Measurements from ENCODE around the gene TRIM44. TPM values are rescaled to one million over a fixed set of nuclear protein-coding genes. Genes with fewer than 3 reads are reported as not detected.

The TRIM44 gene
- total and polyA plus RNA-seq, 8 donors: 6.3 to 55.4 (median 36.4) TPM

DNA sequence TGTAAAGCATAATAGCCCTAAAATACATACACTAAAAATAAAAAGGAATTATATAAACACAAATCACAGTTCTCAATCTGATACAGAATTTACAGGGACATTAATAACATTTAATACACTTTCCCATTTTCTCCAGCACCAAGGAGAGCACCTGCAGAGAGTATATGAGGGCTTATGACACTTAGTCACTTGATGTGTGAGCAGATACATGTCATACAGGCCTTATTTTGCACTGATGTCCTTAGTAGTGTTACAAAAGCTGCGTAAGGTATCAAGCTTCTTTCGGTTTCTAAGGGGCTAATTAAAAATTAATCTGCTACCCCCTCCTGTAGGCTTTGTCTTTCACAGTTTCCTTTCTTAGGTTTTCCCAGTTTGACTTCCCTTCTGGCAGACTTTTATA lies 61.3 kb downstream of the TRIM44 start:
- TF ChIP-seq, protein P1, sequence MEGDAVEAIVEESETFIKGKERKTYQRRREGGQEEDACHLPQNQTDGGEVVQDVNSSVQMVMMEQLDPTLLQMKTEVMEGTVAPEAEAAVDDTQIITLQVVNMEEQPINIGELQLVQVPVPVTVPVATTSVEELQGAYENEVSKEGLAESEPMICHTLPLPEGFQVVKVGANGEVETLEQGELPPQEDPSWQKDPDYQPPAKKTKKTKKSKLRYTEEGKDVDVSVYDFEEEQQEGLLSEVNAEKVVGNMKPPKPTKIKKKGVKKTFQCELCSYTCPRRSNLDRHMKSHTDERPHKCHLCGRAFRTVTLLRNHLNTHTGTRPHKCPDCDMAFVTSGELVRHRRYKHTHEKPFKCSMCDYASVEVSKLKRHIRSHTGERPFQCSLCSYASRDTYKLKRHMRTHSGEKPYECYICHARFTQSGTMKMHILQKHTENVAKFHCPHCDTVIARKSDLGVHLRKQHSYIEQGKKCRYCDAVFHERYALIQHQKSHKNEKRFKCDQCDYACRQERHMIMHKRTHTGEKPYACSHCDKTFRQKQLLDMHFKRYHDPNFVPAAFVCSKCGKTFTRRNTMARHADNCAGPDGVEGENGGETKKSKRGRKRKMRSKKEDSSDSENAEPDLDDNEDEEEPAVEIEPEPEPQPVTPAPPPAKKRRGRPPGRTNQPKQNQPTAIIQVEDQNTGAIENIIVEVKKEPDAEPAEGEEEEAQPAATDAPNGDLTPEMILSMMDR (IDR thresholded peaks at IDR 0.05): no peak
- FAIRE-seq (no peak), DNase-seq (no peak), ATAC-seq (peak; percentile 59 to 84 (median 79))
- H3K9me3 ChIP-seq: no peaks in the 10 kb centered on the region
- H3K4me1 ChIP-seq: peaks cover 6 to 17% (median 14%) of the 10 kb centered on the region in 3 donors
- no peak overlapping the region for H3K27ac ChIP-seq
- H3K4me3 ChIP-seq: no peak overlapping the region
- no peaks in the 10 kb centered on the region for H3K27me3 ChIP-seq
- 56% methylated on average over 2 of the region's 2 CpGs for WGBS, 2 donors
- peaks cover 0 to 18% (median 0%) of the 10 kb centered on the region in 3 donors for H3K36me3 ChIP-seq
- intact Hi-C loops (cut with DNase I): no loop called here

DNA sequence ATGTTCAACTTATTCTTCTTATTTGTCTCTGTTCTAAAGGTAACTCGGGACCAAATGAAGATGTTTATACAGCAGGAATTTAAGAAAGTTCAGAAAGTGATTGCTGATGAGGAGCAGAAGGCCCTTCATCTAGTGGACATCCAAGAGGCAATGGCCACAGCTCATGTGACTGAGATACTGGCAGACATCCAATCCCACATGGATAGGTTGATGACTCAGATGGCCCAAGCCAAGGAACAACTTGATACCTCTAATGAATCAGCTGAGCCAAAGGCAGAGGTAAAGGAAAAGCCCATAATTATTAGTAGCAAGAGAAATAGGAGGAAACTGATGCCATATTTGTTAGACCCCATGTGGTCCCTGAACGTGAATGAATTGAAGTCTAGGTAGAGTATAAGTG lies 63.3 kb downstream of the TRIM44 start:
- peaks cover 6 to 17% (median 14%) of the 10 kb centered on the region in 3 donors for H3K4me1 ChIP-seq
- TF ChIP-seq, protein P1 (IDR thresholded peaks at IDR 0.05): no peak

DNA sequence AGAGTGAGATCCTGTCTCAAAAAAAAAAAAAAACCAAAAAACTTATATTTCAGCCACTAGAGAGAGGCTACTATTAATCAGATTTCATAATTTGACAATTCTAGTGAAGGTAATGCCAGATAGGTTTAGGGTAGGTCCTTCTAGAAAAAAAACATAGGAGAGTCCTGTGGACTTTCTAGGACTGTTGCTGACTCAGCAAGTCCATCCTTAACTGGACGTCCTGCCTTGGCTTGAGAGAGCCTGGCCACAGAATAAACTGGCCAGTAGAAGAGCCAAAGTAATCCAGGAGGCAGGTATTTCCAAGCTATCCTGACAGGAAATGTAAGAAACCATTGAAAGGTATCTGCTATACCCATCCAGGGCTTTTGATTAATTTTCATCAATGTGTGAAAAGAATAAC lies 64.6 kb downstream of the TRIM44 start:
- no peaks in the 10 kb centered on the region for H3K27me3 ChIP-seq
- 77 to 79% methylated on average over 1 of the region's 1 CpG for WGBS, 2 donors
- DNase-seq: no peak
- TF ChIP-seq, protein P1 (IDR thresholded peaks at IDR 0.05): no peak
- H3K36me3 ChIP-seq: peaks cover 0 to 18% (median 3%) of the 10 kb centered on the region in 3 donors
- H3K27ac ChIP-seq: no peak overlapping the region
- peaks cover 6 to 17% (median 11%) of the 10 kb centered on the region in 3 donors for H3K4me1 ChIP-seq
- no peak overlapping the region for H3K4me3 ChIP-seq
- H3K9me3 ChIP-seq: no peaks in the 10 kb centered on the region
- no peak for ATAC-seq
- FAIRE-seq: no peak
- intact Hi-C loops (cut with DNase I): no loop called here

More for the DNA sequence above, 63.3 kb downstream of the TRIM44 start:
- Histone ChIP-seq H3K4me3 (no peak overlapping the region), H3K36me3 (peaks cover 0 to 18% (median 3%) of the 10 kb centered on the region in 3 donors), H3K27ac (no peak overlapping the region), H3K27me3 (no peaks in the 10 kb centered on the region), H3K9me3 (no peaks in the 10 kb centered on the region)
- no peak for ATAC-seq
- DNase-seq: no peak
- 90 to 93% methylated on average over 2 of the region's 2 CpGs for WGBS, 2 donors
- FAIRE-seq: no peak
- intact Hi-C loops (cut with DNase I): no loop called here

DNA sequence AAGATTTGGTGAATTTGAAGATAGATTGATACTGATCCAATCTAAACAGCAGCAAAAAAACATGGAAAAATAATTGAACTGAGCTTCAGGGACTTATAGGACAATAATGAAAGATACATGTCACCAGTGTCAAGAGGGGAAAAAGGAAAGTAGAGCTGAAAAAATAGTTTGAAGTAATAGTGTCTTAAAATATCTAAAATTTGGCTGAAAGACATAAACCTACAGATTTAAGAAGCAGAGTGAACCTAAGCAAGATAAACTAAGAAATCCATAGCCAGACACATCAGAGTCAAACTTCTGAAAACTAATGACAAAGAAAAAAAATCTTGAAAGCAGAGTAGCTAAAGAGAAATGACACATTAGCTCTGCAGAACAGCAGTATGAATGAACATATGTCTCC lies 67.7 kb downstream of the TRIM44 start:
- H3K4me3 ChIP-seq: no peak overlapping the region
- no peak for DNase-seq
- peaks cover 14 to 20% (median 15%) of the 10 kb centered on the region in 3 donors for H3K4me1 ChIP-seq
- no peaks in the 10 kb centered on the region for H3K27me3 ChIP-seq
- no peak for FAIRE-seq
- H3K36me3 ChIP-seq: peaks cover 0 to 18% (median 3%) of the 10 kb centered on the region in 3 donors
- H3K9me3 ChIP-seq: no peaks in the 10 kb centered on the region
- TF ChIP-seq, protein P1 (IDR thresholded peaks at IDR 0.05): no peak
- intact Hi-C loops (cut with DNase I): no loop called here
- ATAC-seq: no peak
- H3K27ac ChIP-seq: no peak overlapping the region

DNA sequence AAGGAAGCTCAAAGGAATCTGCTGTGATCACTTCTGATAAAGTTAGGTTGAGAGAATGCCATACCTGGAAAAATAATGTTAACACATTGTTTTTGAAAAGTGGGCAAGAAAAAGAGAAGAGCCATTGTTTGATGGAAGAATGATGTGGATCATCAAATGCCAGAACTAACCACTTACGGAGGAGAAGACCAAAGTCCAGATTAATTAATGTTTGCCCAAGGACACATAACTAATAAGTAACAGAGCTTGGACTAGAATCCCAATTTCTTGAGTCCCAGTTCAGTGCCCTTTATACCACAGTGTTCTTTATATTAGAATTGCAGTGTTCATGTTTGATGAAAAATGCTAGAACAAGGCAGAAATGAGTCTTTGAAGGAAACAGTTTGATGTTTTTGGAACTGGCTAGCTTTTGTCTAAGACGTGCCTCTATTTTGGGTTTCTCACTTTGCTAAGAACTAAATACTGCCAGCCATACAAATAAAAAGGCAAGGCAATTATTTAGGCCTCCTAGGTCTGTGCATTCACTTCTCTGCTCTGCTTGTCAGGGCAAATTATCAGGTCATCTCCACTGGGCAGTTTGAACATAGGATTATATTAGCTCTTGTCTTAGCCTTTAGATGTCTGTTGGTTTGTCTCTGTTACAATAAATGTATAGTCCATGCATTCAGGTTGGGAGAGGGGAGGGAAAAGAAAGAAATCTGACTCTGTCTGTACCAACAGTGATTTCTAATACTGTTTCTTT lies 72.3 kb downstream of the TRIM44 start:
- peak overlapping the region in 1 of 4 donors; percentile 6 for H3K4me3 ChIP-seq
- H3K4me1 ChIP-seq: peaks cover 25 to 40% (median 33%) of the 10 kb centered on the region in 3 donors
- no peak for DNase-seq
- peak overlapping the region; percentile 25 to 82 (median 60) for H3K27ac ChIP-seq
- no peak for FAIRE-seq
- TF ChIP-seq, protein P1 (IDR thresholded peaks at IDR 0.05): no peak
- intact Hi-C loops (cut with DNase I): no loop called here
- WGBS, 2 donors: 17 to 20% methylated on average over 2 of the region's 2 CpGs
- H3K27me3 ChIP-seq: no peaks in the 10 kb centered on the region
- peak; percentile 61 to 74 (median 70) for ATAC-seq
- H3K9me3 ChIP-seq: no peaks in the 10 kb centered on the region
- no peaks in the 10 kb centered on the region for H3K36me3 ChIP-seq
